ENCODE measurements around the gene TATDN2.
"Not testable (repeated sequence)": the region's sequence is repeated elsewhere in the genome, so short reads cannot be mapped to it uniquely, and the experiment has no call there.

Gene TATDN2

DNA sequence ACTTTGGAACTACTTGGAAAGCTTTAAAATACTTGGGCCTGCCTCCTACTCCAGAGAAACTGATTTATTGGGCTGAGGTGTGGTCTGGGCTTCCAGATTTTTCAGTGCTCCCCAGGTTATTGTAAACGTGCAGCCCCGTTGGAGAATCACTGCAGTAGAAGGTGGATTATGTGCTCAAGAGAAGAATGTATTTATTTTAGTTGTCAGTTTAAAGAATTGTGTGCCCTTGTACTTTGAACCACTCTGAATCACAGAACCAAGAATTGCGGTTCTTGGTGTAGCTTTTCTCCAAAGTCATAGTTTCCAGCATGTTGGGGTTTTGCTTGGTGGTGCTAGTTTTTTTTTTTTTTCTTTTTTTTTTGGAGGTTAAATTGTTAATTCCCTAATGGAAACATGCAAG, 1.6 kb downstream of the TATDN2 start:
- Mint-ChIP-seq H3K4me3 (peak overlapping the region; percentile 98), H3K9me3 (peaks cover 11% of the 10 kb centered on the region), H3K36me3 (ENCODE audit: low read depth) (peaks cover 71% of the 10 kb centered on the region), H3K27ac (peak overlapping the region; percentile 98), H3K27me3 (no peaks in the 10 kb centered on the region), H3K4me1 (ENCODE audit: low read depth) (peaks cover 74% of the 10 kb centered on the region)

DNA sequence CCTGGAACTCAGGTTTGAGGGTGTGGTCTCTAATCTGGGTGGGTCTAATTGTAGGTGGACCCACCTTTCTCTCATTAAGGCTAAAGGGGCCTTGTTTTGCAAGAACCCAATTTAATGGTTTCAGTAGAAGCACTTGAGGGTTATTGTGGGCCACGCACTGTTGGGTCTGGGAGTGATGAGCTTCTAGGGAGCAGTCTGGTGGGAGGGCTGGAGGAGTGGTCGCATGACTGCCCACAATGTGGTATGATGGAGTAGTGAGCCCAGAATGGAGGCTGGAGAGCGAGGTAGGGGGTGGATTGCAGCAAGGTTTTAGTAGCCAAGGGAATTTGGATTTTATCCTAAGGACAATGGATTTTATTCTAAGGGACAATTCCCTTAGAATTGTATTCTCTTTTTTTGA, 2.7 kb downstream of the TATDN2 start:
- Mint-ChIP-seq H3K27me3 (no peaks in the 10 kb centered on the region), H3K36me3 (ENCODE audit: low read depth) (peaks cover 72% of the 10 kb centered on the region), H3K27ac (peak overlapping the region; percentile 98), H3K4me3 (peak overlapping the region; percentile 98), H3K9me3 (peaks cover 3% of the 10 kb centered on the region), H3K4me1 (ENCODE audit: low read depth) (peaks cover 78% of the 10 kb centered on the region)

DNA sequence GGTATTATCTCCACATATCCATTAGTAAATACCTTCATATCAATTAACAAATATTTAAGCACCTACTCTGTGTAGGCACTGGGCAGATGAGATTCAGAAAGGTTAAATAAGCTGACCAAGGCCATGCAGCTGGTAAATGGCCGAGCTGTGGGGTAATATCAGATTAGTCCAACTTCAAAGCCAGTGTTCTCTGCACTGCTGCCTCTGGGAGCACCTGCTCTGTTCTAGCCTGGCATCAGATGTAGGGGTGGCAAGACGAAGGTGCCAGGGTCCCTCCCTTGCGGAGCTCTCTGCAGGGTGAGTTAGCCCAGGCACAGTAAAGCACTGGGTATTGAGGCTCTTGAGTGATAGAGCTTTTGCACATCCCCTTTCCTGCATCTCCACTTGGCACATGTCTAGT, 5.5 kb downstream of the TATDN2 start:
- H3K4me3 Mint-ChIP-seq = no peak overlapping the region
- H3K9me3 Mint-ChIP-seq = no peaks in the 10 kb centered on the region
- peak overlapping the region; percentile 56 for H3K27ac Mint-ChIP-seq
- H3K4me1 Mint-ChIP-seq (ENCODE audit: low read depth) = peaks cover 77% of the 10 kb centered on the region
- H3K36me3 Mint-ChIP-seq (ENCODE audit: low read depth) = peaks cover 78% of the 10 kb centered on the region
- no peaks in the 10 kb centered on the region for H3K27me3 Mint-ChIP-seq

DNA sequence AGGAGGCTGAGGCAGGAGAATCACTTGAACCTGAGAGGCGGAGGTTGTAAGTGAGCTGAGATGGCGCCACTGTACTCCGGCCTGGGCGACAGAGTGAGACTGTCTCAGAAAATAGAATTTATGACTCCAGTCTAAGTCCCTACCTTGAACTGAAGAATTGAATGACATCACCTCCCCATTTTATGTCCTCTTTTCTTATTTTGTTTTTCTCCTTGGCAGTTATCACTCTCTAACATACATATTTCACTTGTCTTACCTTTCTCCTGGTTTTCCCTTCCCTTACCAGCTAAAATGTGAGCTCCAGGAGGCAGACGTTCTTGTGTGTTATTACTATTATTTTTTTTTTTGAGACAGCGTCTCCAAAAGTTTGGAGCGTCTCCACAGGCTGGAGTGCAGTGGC, 7.6 kb downstream of the TATDN2 start:
- H3K27me3 Mint-ChIP-seq = no peaks in the 10 kb centered on the region
- H3K4me1 Mint-ChIP-seq (ENCODE audit: low read depth) = peaks cover 79% of the 10 kb centered on the region
- H3K27ac Mint-ChIP-seq = peak overlapping the region; percentile 51
- peaks cover 81% of the 10 kb centered on the region for H3K36me3 Mint-ChIP-seq (ENCODE audit: low read depth)
- H3K9me3 Mint-ChIP-seq = no peaks in the 10 kb centered on the region
- H3K4me3 Mint-ChIP-seq = no peak overlapping the region

DNA sequence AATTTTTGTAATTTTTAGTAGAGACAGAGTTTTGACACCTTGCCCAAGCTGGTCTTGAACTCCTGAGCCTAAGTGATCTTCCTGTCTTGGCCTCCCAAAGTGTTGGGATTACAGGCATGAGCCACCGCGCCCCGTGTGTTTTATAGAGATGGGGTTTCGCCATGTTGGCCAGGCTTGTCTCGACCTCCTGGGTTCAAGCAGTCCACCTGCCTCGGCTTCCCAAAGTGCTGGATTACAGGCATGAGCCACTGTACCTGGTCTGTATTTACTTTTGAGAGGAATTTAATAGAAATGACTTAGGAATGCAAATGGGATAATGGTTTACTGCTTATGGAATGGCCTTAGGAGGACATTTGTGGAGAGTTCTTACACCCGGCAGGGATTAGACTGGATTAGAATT, 10.8 kb downstream of the TATDN2 start:
- H3K27ac Mint-ChIP-seq = peak overlapping the region; percentile 52
- no peaks in the 10 kb centered on the region for H3K27me3 Mint-ChIP-seq
- peaks cover 78% of the 10 kb centered on the region for H3K4me1 Mint-ChIP-seq (ENCODE audit: low read depth)
- peaks cover 81% of the 10 kb centered on the region for H3K36me3 Mint-ChIP-seq (ENCODE audit: low read depth)
- H3K9me3 Mint-ChIP-seq = no peaks in the 10 kb centered on the region
- no peak overlapping the region for H3K4me3 Mint-ChIP-seq

DNA sequence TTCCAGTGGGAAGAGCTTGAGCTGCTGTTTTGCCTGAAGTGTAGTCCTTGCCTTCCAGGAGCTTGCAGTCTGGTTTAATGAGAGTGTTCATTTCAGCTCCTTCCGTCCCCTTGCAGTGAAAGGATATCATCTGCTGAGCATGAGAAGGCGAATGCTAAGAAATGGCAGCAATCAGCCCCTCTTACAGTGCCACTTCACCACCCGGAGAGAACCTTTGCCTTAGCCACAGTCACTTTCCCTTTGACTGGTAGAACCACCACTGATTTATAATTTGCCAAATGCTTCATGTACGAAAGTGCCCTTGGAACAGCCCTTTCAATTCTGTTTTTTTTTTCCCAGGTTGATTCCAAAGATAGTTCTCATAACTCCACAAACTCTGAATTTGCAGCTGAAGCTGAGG, 11.5 kb downstream of the TATDN2 start:
- H3K36me3 Mint-ChIP-seq (ENCODE audit: low read depth) = peaks cover 77% of the 10 kb centered on the region
- H3K9me3 Mint-ChIP-seq = no peaks in the 10 kb centered on the region
- no peaks in the 10 kb centered on the region for H3K27me3 Mint-ChIP-seq
- peak overlapping the region; percentile 52 for H3K27ac Mint-ChIP-seq
- H3K4me3 Mint-ChIP-seq = no peak overlapping the region
- peaks cover 77% of the 10 kb centered on the region for H3K4me1 Mint-ChIP-seq (ENCODE audit: low read depth)

DNA sequence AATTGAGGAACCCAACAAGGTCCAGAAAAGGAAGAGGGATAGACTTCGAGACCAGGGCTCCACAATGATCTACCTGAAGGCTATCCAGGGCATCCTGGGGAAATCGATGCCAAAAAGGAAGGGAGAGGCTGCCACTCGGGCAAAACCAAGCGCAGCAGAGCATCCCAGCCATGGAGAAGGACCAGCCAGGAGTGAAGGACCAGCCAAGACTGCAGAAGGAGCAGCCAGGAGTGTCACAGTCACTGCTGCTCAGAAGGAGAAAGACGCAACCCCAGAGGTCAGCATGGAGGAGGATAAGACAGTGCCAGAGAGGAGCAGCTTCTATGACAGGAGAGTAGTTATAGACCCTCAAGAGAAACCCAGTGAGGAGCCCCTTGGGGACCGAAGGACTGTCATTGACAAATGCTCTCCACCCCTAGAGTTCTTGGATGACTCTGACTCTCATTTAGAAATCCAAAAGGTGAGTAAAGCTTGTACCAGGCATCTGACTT, 12.0 kb downstream of the TATDN2 start:
- Mint-ChIP-seq H3K27ac (peak overlapping the region; percentile 52), H3K27me3 (no peaks in the 10 kb centered on the region), H3K4me3 (no peak overlapping the region), H3K4me1 (ENCODE audit: low read depth) (peaks cover 73% of the 10 kb centered on the region), H3K36me3 (ENCODE audit: low read depth) (peaks cover 73% of the 10 kb centered on the region), H3K9me3 (no peaks in the 10 kb centered on the region)

DNA sequence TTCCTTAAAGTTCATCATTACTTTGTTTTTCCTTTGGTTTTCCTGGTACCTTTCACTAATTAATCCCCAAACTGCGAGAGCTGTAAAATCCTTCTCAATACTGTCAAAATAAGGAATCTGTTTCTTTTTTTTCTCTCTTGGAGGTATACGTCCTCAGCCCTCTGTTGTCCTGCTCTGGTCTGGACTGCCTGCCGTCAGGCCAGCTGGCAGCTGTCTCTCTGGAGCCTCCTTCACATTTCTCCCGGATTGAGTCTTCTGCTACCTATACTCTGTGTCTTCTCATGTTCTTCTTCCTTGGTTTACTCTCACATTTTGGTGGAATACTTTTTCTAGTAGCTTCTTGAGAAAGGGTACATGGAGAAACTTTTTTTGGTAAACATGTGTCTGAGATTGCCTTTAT, 13.8 kb downstream of the TATDN2 start:
- H3K27ac Mint-ChIP-seq = peak overlapping the region; percentile 66
- H3K36me3 Mint-ChIP-seq (ENCODE audit: low read depth) = peaks cover 70% of the 10 kb centered on the region
- peaks cover 73% of the 10 kb centered on the region for H3K4me1 Mint-ChIP-seq (ENCODE audit: low read depth)
- H3K9me3 Mint-ChIP-seq = no peaks in the 10 kb centered on the region
- H3K27me3 Mint-ChIP-seq = no peaks in the 10 kb centered on the region
- no peak overlapping the region for H3K4me3 Mint-ChIP-seq

DNA sequence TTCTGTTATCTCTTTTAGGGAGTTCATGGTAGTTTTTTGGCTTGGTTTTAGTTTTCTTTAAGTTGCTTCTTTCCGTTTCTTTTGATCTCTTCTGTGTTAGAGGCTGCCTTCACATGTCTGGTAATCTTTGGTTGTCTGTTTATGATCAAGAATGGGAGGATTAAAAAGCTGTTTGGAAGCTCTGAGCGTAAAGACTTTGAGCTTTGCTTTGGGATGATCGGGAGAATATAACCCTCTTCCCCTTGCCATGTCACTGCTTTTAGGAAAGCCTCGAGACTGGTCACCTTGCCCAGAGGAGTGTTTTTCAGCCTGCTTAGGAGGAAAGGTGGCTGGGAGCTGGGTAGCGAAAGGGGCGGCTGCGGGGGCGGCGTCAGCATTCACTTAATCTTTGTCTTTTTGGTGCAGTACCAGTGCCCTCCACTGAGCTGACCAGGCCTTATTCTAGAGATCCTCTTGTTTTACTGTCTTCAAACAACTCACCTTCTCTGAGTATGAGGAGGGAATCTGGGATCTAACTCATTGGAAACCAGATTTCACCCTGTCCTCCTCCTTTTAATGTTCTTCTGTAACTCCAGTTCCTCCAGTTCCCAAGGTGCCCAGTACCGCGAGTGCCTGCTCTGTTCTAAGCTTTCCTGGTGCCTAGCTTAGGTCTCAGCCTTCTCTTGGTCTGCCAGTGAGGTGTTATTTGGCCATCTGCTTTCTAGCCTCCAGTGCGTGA, 15.5 kb downstream of the TATDN2 start:
- peaks cover 72% of the 10 kb centered on the region for H3K36me3 Mint-ChIP-seq (ENCODE audit: low read depth)
- no peaks in the 10 kb centered on the region for H3K9me3 Mint-ChIP-seq
- no peaks in the 10 kb centered on the region for H3K27me3 Mint-ChIP-seq
- H3K27ac Mint-ChIP-seq = peak overlapping the region; percentile 92
- H3K4me3 Mint-ChIP-seq = peak overlapping the region; percentile 71
- peaks cover 73% of the 10 kb centered on the region for H3K4me1 Mint-ChIP-seq (ENCODE audit: low read depth)

DNA sequence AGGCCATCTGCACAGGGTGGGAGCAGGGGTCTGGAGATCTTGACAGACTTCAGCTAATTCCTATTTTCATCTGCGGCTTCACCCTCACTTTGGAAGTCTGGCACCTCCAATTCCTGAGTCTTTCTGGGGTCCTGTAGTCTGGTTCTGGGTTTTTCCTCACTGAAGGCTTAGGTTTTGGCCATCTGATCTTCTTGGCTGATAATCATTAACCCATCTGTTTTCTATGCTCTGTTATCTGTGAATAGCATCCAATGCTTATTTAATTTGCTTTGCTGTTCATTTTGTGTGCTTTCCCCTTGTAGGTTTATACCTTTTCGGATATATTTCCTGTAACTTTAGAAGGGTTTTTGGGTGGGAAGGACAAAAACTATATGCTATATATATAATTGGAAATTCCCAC, 17.6 kb downstream of the TATDN2 start:
- Mint-ChIP-seq H3K4me1 (ENCODE audit: low read depth) (peaks cover 59% of the 10 kb centered on the region), H3K9me3 (no peaks in the 10 kb centered on the region), H3K27me3 (no peaks in the 10 kb centered on the region), H3K36me3 (ENCODE audit: low read depth) (peaks cover 75% of the 10 kb centered on the region), H3K4me3 (no peak overlapping the region), H3K27ac (peak overlapping the region; percentile 77)

DNA sequence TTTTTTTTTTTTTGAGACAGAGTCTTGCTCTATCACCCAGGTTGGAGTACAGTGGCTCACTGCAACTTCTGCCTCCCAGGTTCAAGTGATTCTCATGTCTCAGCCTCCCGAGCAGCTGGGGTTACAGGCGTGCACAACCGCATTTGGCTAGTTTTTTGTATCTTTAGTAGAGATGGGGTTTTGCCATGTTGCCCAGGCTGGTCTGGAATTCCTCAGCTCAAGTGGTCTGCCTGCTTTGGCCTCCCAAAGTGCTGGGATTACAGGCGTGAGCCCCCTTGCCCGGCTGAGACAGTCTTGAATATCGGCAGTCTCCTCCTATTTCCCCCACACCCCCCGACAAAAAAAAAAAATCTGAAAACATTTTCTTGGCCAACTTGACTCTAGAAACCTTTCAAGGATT, 18.7 kb downstream of the TATDN2 start:
- peak overlapping the region; percentile 0 for H3K27ac Mint-ChIP-seq
- H3K4me1 Mint-ChIP-seq (ENCODE audit: low read depth) = peaks cover 55% of the 10 kb centered on the region
- H3K9me3 Mint-ChIP-seq, H3K4me3 Mint-ChIP-seq, H3K27me3 Mint-ChIP-seq: not testable (repeated sequence)
- H3K36me3 Mint-ChIP-seq (ENCODE audit: low read depth) = peaks cover 77% of the 10 kb centered on the region

DNA sequence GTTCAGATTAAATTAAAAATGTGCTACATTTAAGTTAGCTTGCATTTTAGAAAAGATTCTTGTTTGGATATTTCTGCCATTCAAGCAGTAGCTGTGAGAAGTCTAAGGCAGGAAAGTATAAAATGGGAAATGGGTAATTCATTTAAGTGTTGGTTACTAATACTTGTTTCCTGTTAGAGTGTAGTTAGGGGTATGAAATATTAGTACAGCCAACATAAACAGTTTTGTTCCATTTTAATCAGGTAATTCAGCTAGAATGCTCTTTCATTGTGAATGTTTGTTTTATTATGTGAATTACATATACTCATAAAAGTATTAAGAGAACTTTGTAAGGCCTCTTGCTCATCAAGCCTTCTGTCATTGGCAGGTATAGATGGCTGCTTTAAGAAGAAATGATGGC, 19.9 kb downstream of the TATDN2 start:
- Mint-ChIP-seq H3K27ac (no peak overlapping the region), H3K4me1 (ENCODE audit: low read depth) (peaks cover 52% of the 10 kb centered on the region), H3K9me3 (no peaks in the 10 kb centered on the region), H3K36me3 (ENCODE audit: low read depth) (peaks cover 74% of the 10 kb centered on the region), H3K27me3 (no peaks in the 10 kb centered on the region), H3K4me3 (no peak overlapping the region)

DNA sequence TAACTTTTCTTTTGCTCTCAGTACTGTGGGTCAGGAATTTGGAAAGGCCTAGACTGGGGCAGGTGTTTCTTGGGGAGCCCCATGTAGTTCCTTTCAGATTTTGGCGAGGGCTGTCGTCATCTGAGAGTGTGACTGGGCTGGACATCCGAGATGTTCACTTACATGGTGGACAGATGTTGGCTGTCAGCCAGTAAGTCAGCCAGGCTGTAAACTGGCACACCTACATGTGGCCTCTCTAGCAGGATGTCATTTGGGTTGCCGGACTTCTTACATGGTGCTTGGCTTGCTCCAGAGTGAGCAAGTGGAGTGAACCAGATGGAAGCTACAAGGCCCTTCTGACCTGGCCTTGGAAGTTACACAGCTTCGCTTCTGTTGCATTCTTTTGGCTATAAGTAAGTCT, 20.7 kb downstream of the TATDN2 start:
- H3K36me3 Mint-ChIP-seq (ENCODE audit: low read depth) = peaks cover 73% of the 10 kb centered on the region
- H3K27me3 Mint-ChIP-seq = no peaks in the 10 kb centered on the region
- H3K9me3 Mint-ChIP-seq = no peaks in the 10 kb centered on the region
- peaks cover 51% of the 10 kb centered on the region for H3K4me1 Mint-ChIP-seq (ENCODE audit: low read depth)
- H3K4me3 Mint-ChIP-seq = no peak overlapping the region
- peak overlapping the region; percentile 14 for H3K27ac Mint-ChIP-seq

DNA sequence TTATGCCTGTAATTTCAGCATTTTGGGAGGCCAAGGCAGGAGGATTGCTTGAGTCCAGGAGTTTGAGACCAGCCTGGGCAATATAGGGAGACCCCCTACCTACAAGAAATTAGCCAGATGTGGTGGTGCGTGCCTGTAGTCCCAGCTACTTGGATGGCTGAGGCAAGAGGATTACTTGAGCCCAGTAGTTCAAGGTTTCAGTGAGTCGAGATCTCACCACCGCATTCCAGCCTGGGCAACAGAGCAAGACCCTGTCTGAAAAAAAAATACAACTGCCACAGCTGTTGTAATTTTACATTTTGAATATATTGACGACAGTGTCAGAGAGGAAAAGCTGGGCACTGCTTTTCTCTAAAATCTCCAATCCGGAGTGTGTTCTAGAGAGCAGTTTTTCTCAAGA, 21.2 kb downstream of the TATDN2 start:
- peaks cover 73% of the 10 kb centered on the region for H3K36me3 Mint-ChIP-seq (ENCODE audit: low read depth)
- H3K27ac Mint-ChIP-seq = peak overlapping the region; percentile 14
- no peaks in the 10 kb centered on the region for H3K27me3 Mint-ChIP-seq
- H3K9me3 Mint-ChIP-seq = no peaks in the 10 kb centered on the region
- no peak overlapping the region for H3K4me3 Mint-ChIP-seq
- H3K4me1 Mint-ChIP-seq (ENCODE audit: low read depth) = peaks cover 51% of the 10 kb centered on the region

DNA sequence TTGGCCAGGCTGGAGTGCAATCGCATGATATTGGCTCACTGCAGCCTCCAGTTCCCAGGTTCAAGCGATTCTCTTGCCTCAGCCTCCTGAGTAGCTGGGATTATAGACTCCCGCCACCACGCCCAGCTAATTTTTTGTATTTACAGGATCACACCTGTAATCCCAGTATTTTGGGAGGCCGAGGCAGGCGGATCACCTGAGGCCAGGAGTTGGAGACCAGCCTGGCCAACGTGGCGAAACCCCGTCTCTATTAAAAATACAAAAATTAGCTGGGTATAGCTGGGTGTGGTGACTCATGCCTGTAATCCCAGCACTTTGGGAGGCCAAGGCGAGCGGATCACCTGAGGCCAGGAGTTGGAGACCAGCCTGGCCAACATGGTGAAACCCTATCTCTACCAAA, 24.2 kb downstream of the TATDN2 start:
- peaks cover 69% of the 10 kb centered on the region for H3K36me3 Mint-ChIP-seq (ENCODE audit: low read depth)
- peaks cover 42% of the 10 kb centered on the region for H3K4me1 Mint-ChIP-seq (ENCODE audit: low read depth)
- not testable (repeated sequence) for H3K27ac Mint-ChIP-seq, H3K9me3 Mint-ChIP-seq, H3K27me3 Mint-ChIP-seq, H3K4me3 Mint-ChIP-seq

DNA sequence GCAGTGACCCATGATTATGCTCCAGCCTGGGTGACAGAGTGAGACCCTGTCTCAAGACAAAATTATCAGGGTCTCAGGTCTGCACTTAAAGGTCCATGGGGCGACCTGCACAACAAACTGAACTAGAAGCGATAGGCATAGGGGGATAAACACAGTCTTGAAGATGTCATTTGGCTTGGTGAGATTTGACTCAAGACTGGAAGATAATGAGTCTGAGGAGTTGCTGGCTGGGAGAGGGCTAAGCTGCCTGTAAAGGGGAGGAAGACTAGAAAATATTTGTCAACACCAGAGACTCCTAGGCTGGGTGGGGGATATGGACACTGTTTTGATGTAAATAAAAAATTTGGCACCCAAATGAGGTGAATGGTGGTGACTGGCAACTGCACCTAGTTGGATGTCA, 24.7 kb downstream of the TATDN2 start:
- Mint-ChIP-seq H3K9me3 (no peaks in the 10 kb centered on the region), H3K27me3 (no peaks in the 10 kb centered on the region), H3K4me3 (peak overlapping the region; percentile 49), H3K36me3 (ENCODE audit: low read depth) (peaks cover 71% of the 10 kb centered on the region), H3K4me1 (ENCODE audit: low read depth) (peaks cover 38% of the 10 kb centered on the region), H3K27ac (peak overlapping the region; percentile 53)

Data from stimulated activated naive CD8-positive, alpha-beta T cell treated with anti-CD3 and anti-CD28 coated beads, Interleukin-15, Interleukin-2, amounts not matched to agents 100 ng/mL and 50 ng/mL, for 24 hours (primary cell).